Activated T-helper 1 cell treated with anti-CD3 and anti-CD28 coated beads, Interleukin-12 subunit alpha, Interleukin-12 subunit beta, Interleukin-2, Interleukin-4 antibody, amounts not matched to agents 30 ng/mL and 10 ng/mL and 1 ng/mL, durations not matched to agents 14 hours and 24 hours and 36 hours (primary cell): ENCODE measurements around the gene PLSCR1. TPM values are rescaled to one million over a fixed set of nuclear protein-coding genes. Genes with fewer than 3 reads are reported as not detected.

ENCODE experiments used
- DNase-seq: peaks from one replicate; pipeline ENCODE4 v3.0.0; 2021; ENCODE audit warnings: low spot score
- H3K27ac Mint-ChIP-seq: one replicate; pipeline ENCODE4 v1.8.0; 2021; ENCODE audit warnings: mild to moderate bottlenecking, mixed read lengths
- H3K27me3 Mint-ChIP-seq: one replicate; pipeline ENCODE4 v1.8.0; 2022; ENCODE audit warnings: mild to moderate bottlenecking, moderate library complexity, mixed read lengths; ENCODE audit not compliant: insufficient read depth
- H3K36me3 Mint-ChIP-seq: one replicate; pipeline ENCODE4 v1.8.0; 2021; ENCODE audit warnings: low read depth, mixed read lengths
- H3K4me1 Mint-ChIP-seq: one replicate; pipeline ENCODE4 v1.8.0; 2021; ENCODE audit warnings: low read depth, mixed read lengths
- H3K4me3 Mint-ChIP-seq: one replicate; pipeline ENCODE4 v1.8.0; 2021; ENCODE audit warnings: mild to moderate bottlenecking, moderate library complexity, mixed read lengths
- H3K9me3 Mint-ChIP-seq: one replicate; pipeline ENCODE4 v1.8.0; 2021; ENCODE audit warnings: mixed read lengths
- intact Hi-C: fragments of 100-400 bp; cut with micrococcal nuclease; formaldehyde crosslinking; loops from one replicate; pipeline ENCODE4 v1.15.1; 2024
- total RNA-seq: library from RNA; stranded (reverse); gene quantifications from 2 replicates; pipeline ENCODE4 v1.2.3, GENCODE V29; 2022

PLSCR1 gene, protein sequence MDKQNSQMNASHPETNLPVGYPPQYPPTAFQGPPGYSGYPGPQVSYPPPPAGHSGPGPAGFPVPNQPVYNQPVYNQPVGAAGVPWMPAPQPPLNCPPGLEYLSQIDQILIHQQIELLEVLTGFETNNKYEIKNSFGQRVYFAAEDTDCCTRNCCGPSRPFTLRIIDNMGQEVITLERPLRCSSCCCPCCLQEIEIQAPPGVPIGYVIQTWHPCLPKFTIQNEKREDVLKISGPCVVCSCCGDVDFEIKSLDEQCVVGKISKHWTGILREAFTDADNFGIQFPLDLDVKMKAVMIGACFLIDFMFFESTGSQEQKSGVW
- total RNA-seq, result 98.9 and 101 TPM in 2 replicates

DNA sequence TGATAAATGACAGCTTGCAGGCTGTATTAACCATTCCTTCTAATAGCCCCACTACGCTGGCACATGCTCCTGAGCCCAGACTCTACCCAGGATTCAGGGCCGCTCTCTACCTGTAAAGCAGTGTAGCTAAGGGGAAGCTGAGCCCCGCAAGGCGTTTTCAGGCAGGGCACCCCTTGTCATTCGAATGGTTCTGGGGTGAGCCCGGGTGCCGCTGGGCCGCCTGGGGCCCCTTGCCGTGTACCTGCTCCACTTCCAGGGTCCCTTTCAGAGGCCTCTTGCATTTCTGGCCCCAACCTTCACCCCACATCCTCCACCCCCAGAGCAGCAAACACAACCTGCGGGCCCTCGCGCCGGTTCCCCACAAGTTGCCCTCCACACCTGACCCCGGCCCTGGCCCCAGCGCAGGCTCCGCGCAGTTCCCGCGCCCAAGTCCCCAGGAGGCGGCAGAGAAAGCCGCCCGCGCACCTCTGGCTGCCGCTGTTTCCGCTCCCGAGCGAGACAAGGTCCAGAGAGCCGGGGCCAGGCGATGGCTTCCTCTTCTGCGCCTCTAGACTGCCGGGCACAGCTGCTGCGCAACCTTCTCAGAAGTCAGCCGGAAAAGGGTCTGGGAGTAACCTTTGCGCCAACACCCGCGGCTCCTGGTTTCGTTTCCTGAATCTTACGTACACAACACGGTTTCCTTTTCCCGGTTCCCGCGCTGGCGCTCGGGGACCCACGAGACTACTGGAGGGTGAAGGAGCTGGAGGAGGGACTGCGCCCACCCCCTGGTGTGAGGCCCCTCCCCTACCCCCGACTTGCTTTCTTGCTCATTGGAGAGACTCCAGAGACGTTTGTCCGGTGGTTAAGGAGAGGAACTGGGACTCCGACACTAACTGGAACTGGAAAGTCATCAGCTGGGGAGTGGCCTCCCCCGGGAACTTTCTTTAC lies at the start of gene PLSCR1:
Gene PLSCR1, minus strand, starts transcription at position 606 of the 927 bp plus-strand sequence. CDS start 8,055 bp downstream, outside the sequence.
- peak within 1 kb of the TSS; percentile 95 for H3K4me3 Mint-ChIP-seq
- intact Hi-C loops, result loop anchor here (1.0 kb wide), 1 partner anchor 33 kb away; no protein-coding TSS in a partner anchor
- no peaks in the 10 kb centered on the region for H3K9me3 Mint-ChIP-seq
- peaks cover 76% of the 10 kb centered on the region for H3K4me1 Mint-ChIP-seq
- no peaks in the 10 kb centered on the region for H3K27me3 Mint-ChIP-seq
- peaks cover 22% of the 10 kb centered on the region for H3K36me3 Mint-ChIP-seq
- peak; percentile 84 for DNase-seq
- H3K27ac Mint-ChIP-seq, result peak within 1 kb of the TSS; percentile 96

DNA sequence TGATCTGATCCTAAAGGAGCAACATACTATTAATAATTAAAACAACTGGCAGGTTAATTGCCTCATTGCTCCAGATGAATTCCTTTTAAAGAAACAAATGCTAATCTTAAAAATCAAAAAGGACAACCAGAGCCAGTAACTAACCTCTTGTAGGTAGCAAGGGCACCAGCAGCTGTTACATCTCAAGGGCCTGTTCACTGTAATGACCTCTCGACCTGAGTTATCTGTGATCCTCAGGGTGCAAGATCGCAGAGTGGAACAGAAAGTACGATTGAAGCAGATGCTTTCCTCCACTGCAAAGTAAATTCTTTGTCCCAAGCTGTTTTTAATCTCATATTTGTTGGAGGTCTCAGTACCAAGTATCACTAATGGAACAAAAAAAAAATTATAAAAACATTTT lies 49.4 kb upstream of the PLSCR1 start:
- Mint-ChIP-seq H3K36me3 (no peaks in the 10 kb centered on the region), H3K4me3 (no peak overlapping the region), H3K4me1 (no peaks in the 10 kb centered on the region), H3K9me3 (no peaks in the 10 kb centered on the region), H3K27ac (no peak overlapping the region), H3K27me3 (peaks cover 19% of the 10 kb centered on the region)
- intact Hi-C loops, result no loop called here
- no peak for DNase-seq

DNA sequence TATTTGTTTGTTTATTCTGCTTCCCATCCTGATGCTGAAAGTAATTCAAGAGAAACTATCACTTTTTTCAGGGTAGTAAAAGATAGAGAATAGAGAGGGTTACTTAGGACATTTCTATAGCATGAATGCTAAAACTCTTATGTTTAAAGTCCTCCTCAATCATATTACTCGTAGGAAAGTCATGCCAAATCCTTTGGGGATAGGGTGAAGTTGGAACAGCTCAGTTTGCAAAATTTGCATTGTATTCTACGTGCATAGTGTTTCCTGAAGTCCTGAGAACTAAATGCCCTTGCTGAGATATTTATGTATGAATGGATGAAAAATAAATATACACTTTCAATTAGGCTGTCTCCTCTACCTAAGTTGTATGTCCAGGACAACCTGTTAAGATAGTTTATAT lies 46.1 kb upstream of the PLSCR1 start:
- Mint-ChIP-seq H3K27me3 (peaks cover 20% of the 10 kb centered on the region), H3K9me3 (no peaks in the 10 kb centered on the region), H3K4me1 (no peaks in the 10 kb centered on the region), H3K27ac (no peak overlapping the region), H3K4me3 (no peak overlapping the region), H3K36me3 (no peaks in the 10 kb centered on the region)
- DNase-seq, result no peak
- intact Hi-C loops, result loop anchor here (1.0 kb wide), 1 partner anchor 51 kb away; no protein-coding TSS in a partner anchor

DNA sequence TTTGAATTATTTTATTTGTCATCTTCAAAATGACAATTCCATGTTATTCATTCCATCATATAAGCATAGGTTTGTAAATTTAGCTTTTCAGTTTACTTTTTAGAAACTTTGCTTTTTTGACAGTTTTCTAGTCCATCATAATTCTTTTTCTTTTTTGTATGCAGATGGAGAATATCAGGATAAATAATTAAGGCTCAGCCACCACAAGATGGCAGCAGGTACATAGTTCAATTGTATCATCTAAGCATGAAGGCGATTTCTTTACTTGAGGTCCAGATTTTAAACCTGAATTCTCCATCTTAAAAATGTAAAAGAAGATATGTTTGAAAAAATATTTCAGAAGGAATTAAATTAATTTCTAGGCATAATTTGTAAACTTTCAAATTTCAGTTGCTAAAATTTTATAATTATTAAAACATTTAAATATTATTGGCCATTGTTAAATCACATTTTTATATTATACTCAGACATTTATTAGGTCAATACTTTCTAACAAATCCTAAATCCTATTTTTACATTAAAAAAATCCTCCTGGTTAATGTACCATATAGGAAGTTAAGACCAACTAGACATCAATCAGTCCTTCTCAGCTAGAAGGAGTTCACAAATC lies 45.6 kb upstream of the PLSCR1 start:
- intact Hi-C loops, result loop anchor here (1.0 kb wide), 1 partner anchor 51 kb away; no protein-coding TSS in a partner anchor
- no peaks in the 10 kb centered on the region for H3K36me3 Mint-ChIP-seq
- H3K4me1 Mint-ChIP-seq, result no peaks in the 10 kb centered on the region
- no peaks in the 10 kb centered on the region for H3K9me3 Mint-ChIP-seq
- H3K27me3 Mint-ChIP-seq, result peaks cover 26% of the 10 kb centered on the region
- no peak overlapping the region for H3K4me3 Mint-ChIP-seq
- no peak for DNase-seq
- no peak overlapping the region for H3K27ac Mint-ChIP-seq

DNA sequence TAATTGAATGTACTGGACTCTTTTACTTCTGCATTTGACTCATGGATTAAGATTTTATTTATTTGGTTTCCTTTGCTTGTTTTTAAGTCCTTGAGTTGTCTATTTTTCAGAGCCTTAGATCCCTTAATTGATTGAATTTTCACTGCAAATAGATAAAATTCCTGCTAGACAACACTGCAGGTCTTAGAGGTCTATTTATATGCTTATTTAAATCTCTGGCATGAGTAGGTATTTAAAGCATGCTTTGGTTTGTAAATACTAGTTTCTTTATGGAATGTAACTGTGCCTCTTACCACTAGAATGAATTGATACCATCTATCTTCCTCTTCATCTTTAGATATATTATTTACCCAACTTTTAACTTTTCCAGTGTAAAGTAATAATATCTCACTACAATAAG lies 40.7 kb upstream of the PLSCR1 start:
- peaks cover 9% of the 10 kb centered on the region for H3K9me3 Mint-ChIP-seq
- H3K27me3 Mint-ChIP-seq, result peaks cover 32% of the 10 kb centered on the region

DNA sequence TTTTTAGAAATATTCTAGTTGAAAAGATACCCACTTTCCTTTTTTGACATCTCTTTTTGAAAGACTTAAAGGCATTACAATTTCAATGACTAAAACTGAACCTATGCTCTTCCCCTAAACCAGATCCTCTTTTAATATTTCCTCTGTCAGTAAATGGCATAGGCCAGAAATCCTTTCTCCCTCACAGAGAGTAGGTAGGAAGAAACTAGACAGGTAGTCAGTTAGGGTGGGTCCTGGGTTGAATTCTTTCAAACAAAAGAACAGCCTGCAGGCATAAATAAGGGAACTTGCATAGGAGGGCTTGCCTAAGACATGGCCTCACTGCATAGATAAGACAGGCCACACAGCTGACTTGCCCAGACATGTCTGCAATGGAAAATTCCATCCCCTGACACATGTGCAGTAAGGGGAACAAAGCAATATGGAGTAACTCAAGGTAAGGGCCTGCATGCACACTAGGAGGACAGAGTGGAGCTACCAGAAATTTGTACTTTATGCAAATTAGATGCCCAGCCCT lies 37.6 kb upstream of the PLSCR1 start:
- H3K27me3 Mint-ChIP-seq, result peaks cover 19% of the 10 kb centered on the region

More for the DNA sequence above, 40.7 kb upstream of the PLSCR1 start:
- Mint-ChIP-seq H3K4me3 (no peak overlapping the region), H3K36me3 (peaks cover 2% of the 10 kb centered on the region), H3K27ac (no peak overlapping the region), H3K4me1 (no peaks in the 10 kb centered on the region)
- intact Hi-C loops, result no loop called here
- DNase-seq, result no peak

DNA sequence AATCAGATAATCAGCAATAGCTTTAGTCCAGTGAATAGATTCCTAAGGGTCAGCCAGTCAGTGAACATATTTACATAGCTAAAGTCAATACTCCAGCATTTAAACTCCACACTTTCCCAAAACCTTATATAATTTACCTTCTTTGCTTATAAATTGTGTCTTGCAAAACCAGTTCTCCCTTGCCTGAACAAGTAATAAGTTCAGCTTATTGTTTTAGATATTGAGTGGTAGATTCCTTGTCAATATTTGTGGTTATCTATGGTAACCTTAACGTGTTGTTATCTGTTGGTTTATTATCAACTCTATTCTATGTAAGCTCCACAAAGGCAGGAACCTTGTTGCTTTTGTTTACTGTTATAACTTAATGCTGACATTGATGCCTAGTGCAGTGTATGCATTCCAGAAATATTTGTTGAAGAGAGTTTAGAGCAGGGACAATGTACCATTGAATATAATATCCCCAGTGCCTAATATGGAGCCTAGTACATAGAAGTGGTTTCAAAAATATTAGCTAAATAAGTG lies 36.7 kb upstream of the PLSCR1 start:
- peaks cover 19% of the 10 kb centered on the region for H3K27me3 Mint-ChIP-seq
- no peak overlapping the region for H3K27ac Mint-ChIP-seq
- no peak for DNase-seq
- H3K4me3 Mint-ChIP-seq, result no peak overlapping the region
- intact Hi-C loops, result no loop called here
- H3K4me1 Mint-ChIP-seq, result no peaks in the 10 kb centered on the region
- peaks cover 2% of the 10 kb centered on the region for H3K36me3 Mint-ChIP-seq
- peaks cover 9% of the 10 kb centered on the region for H3K9me3 Mint-ChIP-seq

More for the DNA sequence above, 37.6 kb upstream of the PLSCR1 start:
- Mint-ChIP-seq H3K4me1 (no peaks in the 10 kb centered on the region), H3K9me3 (peaks cover 9% of the 10 kb centered on the region), H3K27ac (no peak overlapping the region), H3K4me3 (no peak overlapping the region), H3K36me3 (peaks cover 2% of the 10 kb centered on the region)
- intact Hi-C loops, result no loop called here
- no peak for DNase-seq

DNA sequence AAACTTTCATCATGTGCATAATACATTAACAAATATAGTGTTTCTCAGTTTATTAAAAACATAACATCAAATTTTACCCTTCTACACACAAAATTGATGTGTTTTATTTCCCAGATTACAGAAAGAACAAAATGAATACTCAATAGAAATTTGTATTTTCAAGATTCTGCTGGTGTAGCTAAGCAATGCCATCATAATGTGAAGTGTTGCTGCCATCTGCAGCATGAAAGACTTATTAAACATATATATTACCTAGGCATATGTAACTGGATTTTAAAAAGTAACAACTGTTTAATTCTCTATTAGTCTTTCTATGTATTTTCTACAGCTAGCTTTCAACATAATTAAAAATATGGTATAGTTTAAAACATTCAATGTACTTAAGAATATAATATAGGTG lies 33.3 kb upstream of the PLSCR1 start:
- intact Hi-C loops, result loop anchor here (1.0 kb wide), 3 partner anchors 33 to 388 kb away; partner anchors contain the start of gene PLSCR1
- Mint-ChIP-seq H3K4me1 (no peaks in the 10 kb centered on the region), H3K4me3 (no peak overlapping the region), H3K27ac (no peak overlapping the region), H3K36me3 (peaks cover 2% of the 10 kb centered on the region), H3K9me3 (peaks cover 4% of the 10 kb centered on the region), H3K27me3 (peaks cover 6% of the 10 kb centered on the region)
- no peak for DNase-seq

DNA sequence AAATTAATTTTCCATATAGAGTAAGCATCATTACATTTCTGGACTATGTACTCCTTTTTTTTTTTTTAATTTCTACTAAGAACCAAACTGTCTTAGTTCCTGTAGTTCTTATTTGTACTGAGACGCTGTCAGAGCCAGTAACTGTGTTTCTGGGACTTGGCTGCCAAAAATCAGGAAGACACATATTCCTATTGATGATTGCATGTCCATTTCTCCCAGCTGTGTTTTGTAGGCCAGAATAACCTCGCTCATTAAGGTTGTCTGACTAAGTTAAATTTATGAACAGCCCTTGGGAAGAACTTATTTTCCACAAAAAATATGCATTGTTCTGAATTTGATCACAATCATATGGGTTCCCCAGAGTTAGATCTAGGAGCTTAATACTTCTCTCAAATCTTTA lies 31.2 kb upstream of the PLSCR1 start:
- no peaks in the 10 kb centered on the region for H3K36me3 Mint-ChIP-seq
- no peaks in the 10 kb centered on the region for H3K4me1 Mint-ChIP-seq
- H3K9me3 Mint-ChIP-seq, result no peaks in the 10 kb centered on the region
- no peak for DNase-seq
- intact Hi-C loops, result loop anchor here (1.0 kb wide), 1 partner anchor 510 kb away; no protein-coding TSS in a partner anchor
- H3K27ac Mint-ChIP-seq, result no peak overlapping the region
- H3K27me3 Mint-ChIP-seq, result peaks cover 14% of the 10 kb centered on the region
- H3K4me3 Mint-ChIP-seq, result no peak overlapping the region

DNA sequence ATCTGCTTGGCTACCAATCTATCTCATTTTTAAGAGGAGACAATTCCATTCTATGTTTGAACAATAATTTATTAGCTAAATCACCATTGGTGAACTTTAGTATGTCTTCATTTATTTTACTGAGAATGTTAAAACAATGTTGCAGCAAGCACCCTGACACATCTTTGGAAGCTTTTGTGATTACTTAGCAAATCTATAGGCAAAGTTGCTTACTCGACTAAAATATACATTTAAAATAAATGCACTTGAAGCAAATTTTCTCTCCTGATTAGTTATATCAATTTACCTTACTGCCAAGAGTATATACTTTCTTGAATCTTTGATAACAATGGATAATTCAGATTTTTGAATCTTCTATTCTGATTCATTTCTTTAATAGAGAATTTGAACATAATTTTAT lies 29.8 kb upstream of the PLSCR1 start:
- no peaks in the 10 kb centered on the region for H3K4me1 Mint-ChIP-seq
- H3K4me3 Mint-ChIP-seq, result no peak overlapping the region
- no peaks in the 10 kb centered on the region for H3K9me3 Mint-ChIP-seq
- H3K27ac Mint-ChIP-seq, result no peak overlapping the region
- DNase-seq, result no peak
- intact Hi-C loops, result no loop called here
- no peaks in the 10 kb centered on the region for H3K36me3 Mint-ChIP-seq
- H3K27me3 Mint-ChIP-seq, result peaks cover 16% of the 10 kb centered on the region

DNA sequence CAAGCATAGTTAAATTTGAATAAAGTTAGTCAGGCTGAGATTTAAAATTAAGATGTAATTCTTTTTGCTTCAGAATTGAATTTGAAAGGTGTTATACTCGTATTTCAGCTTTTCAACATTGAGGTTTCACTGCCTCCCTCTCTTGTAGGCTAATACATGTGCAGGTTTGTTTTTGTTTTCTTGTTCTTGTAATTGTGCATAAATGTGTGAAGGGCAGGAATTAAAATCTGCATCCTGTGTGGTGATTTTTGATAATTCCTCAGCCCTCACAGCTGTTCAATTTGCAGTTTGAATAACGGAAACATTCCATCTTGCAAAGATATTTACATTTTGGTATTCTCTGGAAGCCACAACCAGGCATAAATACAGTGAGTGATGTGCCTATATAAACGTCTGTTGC lies 24.9 kb upstream of the PLSCR1 start:
- Mint-ChIP-seq H3K27me3 (peaks cover 13% of the 10 kb centered on the region), H3K36me3 (no peaks in the 10 kb centered on the region), H3K4me3 (no peak overlapping the region), H3K9me3 (no peaks in the 10 kb centered on the region), H3K4me1 (no peaks in the 10 kb centered on the region), H3K27ac (no peak overlapping the region)
- intact Hi-C loops, result no loop called here
- no peak for DNase-seq

DNA sequence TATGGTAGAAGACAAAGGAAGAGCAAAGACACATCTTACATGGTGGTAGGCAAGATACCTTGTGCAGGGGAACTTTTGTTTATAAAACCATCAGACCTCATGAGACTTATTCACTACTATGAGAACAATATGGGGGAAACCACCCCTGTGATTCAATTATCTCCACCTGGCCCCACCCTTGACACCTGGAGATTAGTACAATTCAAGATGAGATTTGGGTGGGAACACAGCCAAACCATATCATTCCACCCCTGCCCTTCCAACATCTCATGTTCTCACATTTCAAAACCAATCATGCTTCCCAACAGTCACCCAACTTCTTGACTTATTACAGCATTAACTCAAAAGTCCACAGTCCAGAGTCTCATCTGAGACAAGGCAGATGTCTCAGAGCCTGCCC lies 21.7 kb upstream of the PLSCR1 start:
- peaks cover 7% of the 10 kb centered on the region for H3K27me3 Mint-ChIP-seq
- H3K9me3 Mint-ChIP-seq, result peaks cover 8% of the 10 kb centered on the region
- H3K27ac Mint-ChIP-seq, result no peak overlapping the region
- no peaks in the 10 kb centered on the region for H3K36me3 Mint-ChIP-seq
- DNase-seq, result no peak
- H3K4me1 Mint-ChIP-seq, result no peaks in the 10 kb centered on the region
- intact Hi-C loops, result no loop called here
- H3K4me3 Mint-ChIP-seq, result no peak overlapping the region
